GM12892 (cell line): ENCODE results near the gene MAGI3.

Experiments used
- POLR2A ChIP-seq: IDR thresholded peaks from 2 replicates; pipeline ENCODE4 v1.6.1; 2011; ENCODE audit warnings: low read depth, low read length, control low read depth
- POLR2AphosphoS5 ChIP-seq: IDR thresholded peaks from 2 replicates; pipeline ENCODE4 v1.6.1; 2011; ENCODE audit warnings: low read depth, low read length, control low read depth
- TAF1 ChIP-seq: IDR thresholded peaks from 2 replicates; pipeline ENCODE4 v1.6.1; 2011; ENCODE audit warnings: low read depth, mild to moderate bottlenecking, control low read depth, low read length, borderline replicate concordance

GRCh38 chr1:113433184-113433583 lies 42.9 kb downstream of the MAGI3 start:
- TF ChIP-seq POLR2A (no peak), POLR2AphosphoS5 (no peak), TAF1 (no peak)
